Measurements from ENCODE around the gene MAGI3. TPM values are rescaled to one million over a fixed set of nuclear protein-coding genes. Genes with fewer than 3 reads are reported as not detected.
"Not testable (repeated sequence)": the region's sequence is repeated elsewhere in the genome, so short reads cannot be mapped to it uniquely, and the experiment has no call there.

Gene MAGI3
- polyA plus RNA-seq, 5 donors, result 22.1 to 38.6 (median 33.7) TPM

- no peak for DNase-seq
Observed at GRCh38 chr1:113394863-113395259, 4.5 kb downstream of the MAGI3 start.

GRCh38 chr1:113396102-113396501 is 5.8 kb downstream of the MAGI3 start:
- DNase-seq, result no peak

GRCh38 chr1:113396585-113396984 is 6.3 kb downstream of the MAGI3 start:
- DNase-seq, result no peak

GRCh38 chr1:113399062-113399583 is 8.8 kb downstream of the MAGI3 start:
- no peak for DNase-seq

- DNase-seq, result no peak
Observed at GRCh38 chr1:113401067-113401466, 10.8 kb downstream of the MAGI3 start.

GRCh38 chr1:113401728-113402127 is 11.4 kb downstream of the MAGI3 start:
- DNase-seq, result no peak

- no peak for DNase-seq
Observed at GRCh38 chr1:113403065-113403464, 12.8 kb downstream of the MAGI3 start.

- DNase-seq, result no peak
Observed at GRCh38 chr1:113405573-113405972, 15.3 kb downstream of the MAGI3 start.

- DNase-seq, result not testable (repeated sequence)
Observed at GRCh38 chr1:113406149-113406548, 15.8 kb downstream of the MAGI3 start.

GRCh38 chr1:113409363-113409762 is 19.0 kb downstream of the MAGI3 start:
- DNase-seq, result no peak

GRCh38 chr1:113412020-113412419 is 21.7 kb downstream of the MAGI3 start:
- DNase-seq, result not testable (repeated sequence)

- no peak for DNase-seq
Observed at GRCh38 chr1:113415310-113416070, 25.2 kb downstream of the MAGI3 start.

- DNase-seq, result not testable (repeated sequence)
Observed at GRCh38 chr1:113416071-113416470, 25.8 kb downstream of the MAGI3 start.

GRCh38 chr1:113416496-113416895 is 26.2 kb downstream of the MAGI3 start:
- DNase-seq, result no peak

- DNase-seq, result no peak
Observed at GRCh38 chr1:113422315-113423068, 32.2 kb downstream of the MAGI3 start.

- DNase-seq, result no peak
Observed at GRCh38 chr1:113423826-113424225, 33.5 kb downstream of the MAGI3 start.

- no peak for DNase-seq
Observed at GRCh38 chr1:113429461-113430153, 39.3 kb downstream of the MAGI3 start.

- no peak for DNase-seq
Observed at GRCh38 chr1:113433184-113433583, 42.9 kb downstream of the MAGI3 start.

GRCh38 chr1:113434081-113434873 is 44.0 kb downstream of the MAGI3 start:
- DNase-seq, result no peak

GRCh38 chr1:113434874-113435175 is 44.5 kb downstream of the MAGI3 start:
- DNase-seq, result no peak

- no peak for DNase-seq
Observed at GRCh38 chr1:113437554-113438341, 47.4 kb downstream of the MAGI3 start.
